Measurements from ENCODE around the gene AK1.

DNA sequence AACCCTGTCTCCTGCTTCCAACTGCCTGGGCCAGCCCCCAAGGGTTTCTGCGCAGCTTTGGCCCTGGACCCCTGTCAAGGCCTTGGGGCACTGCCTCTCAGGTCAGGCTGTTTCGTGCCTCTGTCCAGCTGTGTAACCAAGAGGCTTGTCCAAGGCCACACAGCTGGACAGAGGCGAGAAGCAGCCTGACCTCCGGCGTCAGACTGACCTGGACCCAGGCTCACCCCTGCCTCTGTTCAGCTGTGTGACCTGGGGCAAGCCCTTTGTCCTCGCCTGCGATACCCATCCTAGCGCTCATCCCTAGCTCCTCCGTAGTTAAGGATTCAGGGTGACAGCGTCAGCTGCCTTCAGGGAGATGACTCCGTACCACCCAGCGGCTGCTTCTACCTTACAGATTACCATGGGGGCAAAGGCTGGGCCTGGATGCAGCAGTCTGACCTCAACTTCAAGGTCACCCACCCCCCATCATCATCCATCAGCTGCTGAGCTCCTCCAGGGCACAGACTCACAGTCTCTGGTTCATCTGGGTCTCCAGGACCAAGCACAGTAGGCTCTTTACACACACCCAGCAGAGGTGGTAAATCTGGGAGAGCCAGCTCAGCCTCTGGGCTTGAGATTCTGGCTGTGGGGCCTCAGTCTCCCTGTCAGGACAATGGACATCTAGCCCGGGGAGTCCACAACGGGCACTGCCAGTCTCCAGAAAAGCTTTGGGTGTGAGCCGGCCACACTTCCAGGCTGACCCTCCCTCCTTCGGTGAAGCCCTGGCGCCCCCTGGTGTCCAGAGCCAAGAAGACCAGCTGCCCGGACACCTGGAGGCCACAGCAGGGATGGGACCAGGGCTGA, 7.9 kb downstream of the AK1 start:
- TF ChIP-seq, protein P1, sequence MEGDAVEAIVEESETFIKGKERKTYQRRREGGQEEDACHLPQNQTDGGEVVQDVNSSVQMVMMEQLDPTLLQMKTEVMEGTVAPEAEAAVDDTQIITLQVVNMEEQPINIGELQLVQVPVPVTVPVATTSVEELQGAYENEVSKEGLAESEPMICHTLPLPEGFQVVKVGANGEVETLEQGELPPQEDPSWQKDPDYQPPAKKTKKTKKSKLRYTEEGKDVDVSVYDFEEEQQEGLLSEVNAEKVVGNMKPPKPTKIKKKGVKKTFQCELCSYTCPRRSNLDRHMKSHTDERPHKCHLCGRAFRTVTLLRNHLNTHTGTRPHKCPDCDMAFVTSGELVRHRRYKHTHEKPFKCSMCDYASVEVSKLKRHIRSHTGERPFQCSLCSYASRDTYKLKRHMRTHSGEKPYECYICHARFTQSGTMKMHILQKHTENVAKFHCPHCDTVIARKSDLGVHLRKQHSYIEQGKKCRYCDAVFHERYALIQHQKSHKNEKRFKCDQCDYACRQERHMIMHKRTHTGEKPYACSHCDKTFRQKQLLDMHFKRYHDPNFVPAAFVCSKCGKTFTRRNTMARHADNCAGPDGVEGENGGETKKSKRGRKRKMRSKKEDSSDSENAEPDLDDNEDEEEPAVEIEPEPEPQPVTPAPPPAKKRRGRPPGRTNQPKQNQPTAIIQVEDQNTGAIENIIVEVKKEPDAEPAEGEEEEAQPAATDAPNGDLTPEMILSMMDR (IDR thresholded peaks at IDR 0.05) = peak; percentile 51 to 91 (median 78)
- TF ChIP-seq POLR2A (IDR thresholded peaks at IDR 0.05) (no peak), POLR2AphosphoS5 (IDR thresholded peaks at IDR 0.05) (peak; percentile 34)
